ENCODE results near the gene NLK.
"Not testable (repeated sequence)": the region's sequence is repeated elsewhere in the genome, so short reads cannot be mapped to it uniquely, and the experiment has no call there.

Gene NLK

GRCh38 chr17:28236033-28236653, 193.7 kb downstream of the NLK start:
- DNase-seq = not testable (repeated sequence)

GRCh38 chr17:28238547-28239270, 196.2 kb downstream of the NLK start:
- not testable (repeated sequence) for DNase-seq

GRCh38 chr17:28239271-28239624, 196.8 kb downstream of the NLK start:
- DNase-seq = no peak

GRCh38 chr17:28240688-28241340, 198.3 kb downstream of the NLK start:
- no peak for DNase-seq

GRCh38 chr17:28242791-28243190, 200.3 kb downstream of the NLK start:
- no peak for DNase-seq

- DNase-seq = not testable (repeated sequence)
Observed at GRCh38 chr17:28243268-28243667, 200.8 kb downstream of the NLK start.

GRCh38 chr17:28244446-28244845, 202.0 kb downstream of the NLK start:
- DNase-seq = no peak
